ENCODE measurements around the gene SEC11A.

SEC11A gene

GRCh38 chr15:84760219-84760618, 44.3 kb upstream of the SEC11A start:
- H3K27ac ChIP-seq, result peak overlapping the region; percentile 48; the same call in 1 of the 2 replicates
- no peak for TF ChIP-seq CTCF (IDR thresholded peaks at IDR 0.05)
- no peak for TF ChIP-seq ZFX (IDR thresholded peaks at IDR 0.05; ENCODE audit: borderline replicate concordance)

- TF ChIP-seq CTCF (IDR thresholded peaks at IDR 0.05), result no peak
- no peak for TF ChIP-seq ZFX (IDR thresholded peaks at IDR 0.05; ENCODE audit: borderline replicate concordance)
- peak overlapping the region; percentile 47 for H3K27ac ChIP-seq
These were observed 43.1 kb upstream of the SEC11A start for GRCh38 chr15:84759018-84759417.

GRCh38 chr15:84755736-84756527, 40.0 kb upstream of the SEC11A start:
- TF ChIP-seq CTCF (IDR thresholded peaks at IDR 0.05) (no peak), ZFX (IDR thresholded peaks at IDR 0.05; ENCODE audit: borderline replicate concordance) (no peak)
- H3K27ac ChIP-seq, result peak overlapping the region; percentile 98

- peak overlapping the region; percentile 98 for H3K27ac ChIP-seq
These were observed 39.0 kb upstream of the SEC11A start for GRCh38 chr15:84754889-84755288.

GRCh38 chr15:84752700-84753099, 36.8 kb upstream of the SEC11A start:
- TF ChIP-seq CTCF (IDR thresholded peaks at IDR 0.05), result no peak
- TF ChIP-seq ZFX (IDR thresholded peaks at IDR 0.05; ENCODE audit: borderline replicate concordance), result no peak
- peak overlapping the region; percentile 98 for H3K27ac ChIP-seq

- TF ChIP-seq CTCF (IDR thresholded peaks at IDR 0.05) (no peak), ZFX (IDR thresholded peaks at IDR 0.05; ENCODE audit: borderline replicate concordance) (no peak)
These were observed 36.3 kb upstream of the SEC11A start for GRCh38 chr15:84752195-84752594.

GRCh38 chr15:84751721-84752120, 35.8 kb upstream of the SEC11A start:
- H3K27ac ChIP-seq, result peak overlapping the region; percentile 98

More at GRCh38 chr15:84752195-84752594, 36.3 kb upstream of the SEC11A start:
- peak overlapping the region; percentile 98 for H3K27ac ChIP-seq

GRCh38 chr15:84750583-84751092, 34.7 kb upstream of the SEC11A start:
- no peak for TF ChIP-seq CTCF (IDR thresholded peaks at IDR 0.05)
- no peak for TF ChIP-seq ZFX (IDR thresholded peaks at IDR 0.05; ENCODE audit: borderline replicate concordance)
- H3K27ac ChIP-seq, result peak overlapping the region; percentile 98
